GM21825 (cell line): ENCODE measurements around the gene DLL4.

Experiments used
- ATAC-seq: cut with Tn5 transposase; IDR thresholded peaks from one replicate; pipeline ENCODE4 v1.9.1; 2021; ENCODE audit warnings: mild to moderate bottlenecking, moderate library complexity; ENCODE audit not compliant: unreplicated experiment

DLL4 gene

DNA sequence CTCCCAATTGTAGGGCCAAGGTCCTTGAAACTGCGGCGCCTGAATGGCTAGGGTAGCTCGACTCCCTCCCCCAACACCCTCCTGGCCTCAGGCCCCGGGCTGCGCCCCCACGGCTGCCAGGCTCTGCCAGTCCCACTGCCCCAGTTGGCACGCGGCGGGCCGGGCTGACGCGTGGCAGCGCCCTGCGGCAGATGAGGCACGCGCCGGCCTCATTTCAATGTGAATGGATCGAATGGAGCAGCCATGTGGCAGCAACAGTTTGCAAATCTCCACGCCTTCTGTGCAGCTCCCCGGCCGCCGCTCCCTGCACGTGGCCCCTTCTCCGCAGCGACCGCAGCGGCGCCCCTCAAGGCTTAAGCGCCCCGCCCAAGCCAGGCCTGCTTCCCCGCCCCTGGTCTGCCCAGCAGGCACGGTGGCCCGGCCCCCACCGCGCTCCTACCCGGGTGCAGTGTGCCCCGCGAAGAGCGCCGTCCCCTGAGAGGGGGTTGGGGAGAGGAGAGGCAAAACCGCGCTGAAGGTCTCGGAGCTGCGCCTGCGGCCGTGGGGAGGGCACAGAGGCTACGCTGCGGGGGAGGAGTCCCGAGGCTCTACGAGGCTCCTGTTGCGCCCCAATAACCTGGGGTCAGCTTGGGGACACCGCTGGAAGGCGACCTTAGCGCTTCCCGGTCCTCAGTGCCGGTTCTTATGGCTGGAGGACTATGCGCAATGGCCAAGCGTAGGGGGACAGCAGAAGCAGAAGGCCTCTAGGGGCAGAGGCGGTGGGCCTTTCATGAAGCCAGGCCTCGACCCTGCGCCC lies 3.1 kb upstream of the DLL4 start:
- ATAC-seq = no peak

- ATAC-seq = no peak
Observed at GRCh38 chr15:40926659-40927494, 2.3 kb upstream of the DLL4 start.

DNA sequence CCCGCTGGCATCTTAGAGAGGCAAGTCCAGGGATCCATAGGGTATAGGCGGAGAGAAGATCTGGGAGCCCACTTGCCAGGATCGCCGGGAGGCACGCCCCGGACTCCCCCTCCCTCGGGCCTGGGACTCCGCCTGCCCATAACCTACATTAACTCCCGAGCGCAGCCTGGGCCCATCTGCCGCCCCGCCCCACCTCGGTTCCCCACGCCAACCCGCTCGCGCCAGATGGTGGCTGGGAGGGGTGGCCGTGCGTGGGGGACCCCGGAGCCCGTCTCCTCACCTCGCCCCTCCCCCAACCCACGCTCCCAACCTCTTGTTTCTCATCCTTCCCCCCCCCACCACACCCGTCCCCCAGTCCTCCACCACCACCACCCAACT lies 1.7 kb upstream of the DLL4 start:
- ATAC-seq = no peak

GRCh38 chr15:40927873-40928806 lies 1.0 kb upstream of the DLL4 start:
- no peak for ATAC-seq

GRCh38 chr15:40929660-40930429 lies 705 bp downstream of the DLL4 start:
- no peak for ATAC-seq

DNA sequence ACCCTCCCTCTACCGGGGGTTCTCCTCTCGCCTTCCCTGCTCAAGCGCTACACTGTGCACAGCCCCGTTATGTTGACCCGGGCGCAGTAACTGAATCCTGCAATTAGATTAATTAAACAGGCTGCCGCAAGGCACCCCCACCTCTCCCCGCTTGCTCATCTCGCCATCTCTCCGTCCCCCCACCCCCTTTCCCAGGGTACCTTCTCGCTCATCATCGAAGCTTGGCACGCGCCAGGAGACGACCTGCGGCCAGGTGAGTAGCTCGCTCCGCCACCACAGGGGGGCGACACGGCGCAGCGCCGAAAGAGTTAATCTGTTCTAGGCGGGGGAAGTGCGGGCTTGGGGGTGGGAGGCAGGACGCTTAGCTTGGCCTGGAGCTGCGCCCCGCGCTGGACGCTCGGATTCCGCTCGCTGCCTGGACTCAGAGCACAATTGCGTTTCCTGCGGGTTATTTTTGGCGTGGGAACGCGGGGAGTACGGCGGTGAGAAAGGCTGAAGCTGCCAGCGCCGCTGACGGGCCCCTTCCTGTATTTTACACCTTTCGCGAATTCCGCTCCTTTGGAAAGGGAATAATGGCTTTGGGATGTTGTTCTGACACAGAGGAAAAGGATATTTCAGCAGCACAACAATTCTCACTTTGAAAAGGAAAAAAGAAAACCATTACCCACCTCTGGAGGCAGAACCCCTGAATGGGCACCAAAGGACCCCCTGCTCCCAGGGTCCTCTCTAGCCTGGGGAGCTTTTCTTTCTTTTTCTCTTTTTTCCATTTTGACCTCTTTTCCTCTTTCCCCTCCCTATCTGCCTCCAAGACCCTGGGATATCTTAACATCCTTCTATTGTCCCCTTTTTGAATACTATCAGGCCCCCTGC lies 1.5 kb downstream of the DLL4 start:
- no peak for ATAC-seq

- no peak for ATAC-seq
Observed at GRCh38 chr15:40931300-40932142, 2.4 kb downstream of the DLL4 start.

- no peak for ATAC-seq
Observed at GRCh38 chr15:40932156-40932555, 3.0 kb downstream of the DLL4 start.

- ATAC-seq = no peak
Observed at GRCh38 chr15:40932649-40933516, 3.7 kb downstream of the DLL4 start.

GRCh38 chr15:40933517-40933902 lies 4.4 kb downstream of the DLL4 start:
- ATAC-seq = no peak

GRCh38 chr15:40934457-40934856 lies 5.3 kb downstream of the DLL4 start:
- no peak for ATAC-seq

- ATAC-seq = no peak
Observed at GRCh38 chr15:40936234-40936708, 7.1 kb downstream of the DLL4 start.

DNA sequence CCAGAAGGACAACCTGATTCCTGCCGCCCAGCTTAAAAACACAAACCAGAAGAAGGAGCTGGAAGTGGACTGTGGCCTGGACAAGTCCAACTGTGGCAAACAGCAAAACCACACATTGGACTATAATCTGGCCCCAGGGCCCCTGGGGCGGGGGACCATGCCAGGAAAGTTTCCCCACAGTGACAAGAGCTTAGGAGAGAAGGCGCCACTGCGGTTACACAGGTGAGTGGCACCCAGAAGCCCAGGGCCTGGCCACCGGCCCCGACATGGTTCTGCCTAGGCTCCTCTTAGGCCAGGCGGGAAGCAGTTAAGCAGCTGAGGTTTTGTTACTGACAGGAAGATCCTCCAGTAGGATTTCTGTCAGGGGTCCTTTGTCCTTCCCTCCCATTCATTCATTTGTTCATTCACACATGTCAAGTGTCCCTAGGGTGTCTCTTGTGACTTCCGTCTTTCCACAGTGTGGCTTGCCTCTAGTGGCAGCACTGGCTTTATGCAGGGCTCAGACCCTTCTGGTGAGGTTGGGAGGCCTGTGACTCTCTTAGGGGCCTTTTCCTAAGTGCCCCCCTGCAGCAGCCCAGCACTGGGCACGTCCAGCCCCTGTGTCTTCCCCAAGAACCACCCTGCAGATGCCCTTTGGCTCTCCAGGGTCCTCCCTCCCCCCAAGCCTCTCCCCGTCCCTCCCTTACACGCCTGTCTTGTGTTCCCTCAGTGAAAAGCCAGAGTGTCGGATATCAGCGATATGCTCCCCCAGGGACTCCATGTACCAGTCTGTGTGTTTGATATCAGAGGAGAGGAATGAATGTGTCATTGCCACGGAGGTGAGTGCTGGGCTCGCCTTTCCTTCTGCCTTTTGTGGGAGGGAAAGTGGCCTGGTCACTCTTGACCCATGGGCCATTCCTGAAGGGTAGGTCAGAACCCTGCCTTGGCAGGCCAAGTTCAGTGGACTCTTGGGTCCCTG lies 7.8 kb downstream of the DLL4 start:
- no peak for ATAC-seq

GRCh38 chr15:40937762-40938535 lies 8.8 kb downstream of the DLL4 start:
- no peak for ATAC-seq

DNA sequence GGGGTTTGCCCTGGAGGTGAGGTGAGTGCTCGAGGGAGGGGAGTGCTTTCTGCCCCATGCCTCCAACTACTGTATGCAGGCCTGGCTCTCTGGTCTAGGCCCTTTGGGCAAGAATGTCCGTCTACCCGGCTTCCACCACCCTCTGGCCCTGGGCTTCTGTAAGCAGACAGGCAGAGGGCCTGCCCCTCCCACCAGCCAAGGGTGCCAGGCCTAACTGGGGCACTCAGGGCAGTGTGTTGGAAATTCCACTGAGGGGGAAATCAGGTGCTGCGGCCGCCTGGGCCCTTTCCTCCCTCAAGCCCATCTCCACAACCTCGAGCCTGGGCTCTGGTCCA lies 9.4 kb downstream of the DLL4 start:
- ATAC-seq = no peak
